Measurements from ENCODE around the gene ADAMTS17.

ADAMTS17 gene

GRCh38 chr15:100005715-100006114 lies 336.1 kb downstream of the ADAMTS17 start:
- no peak for DNase-seq (ENCODE audit: low spot score)
- no peak for TF ChIP-seq CTCF (IDR thresholded peaks at IDR 0.05; ENCODE audit: extremely low read depth, missing control alignments)

GRCh38 chr15:100005013-100005412 lies 336.8 kb downstream of the ADAMTS17 start:
- DNase-seq (ENCODE audit: low spot score), result no peak
- TF ChIP-seq CTCF (IDR thresholded peaks at IDR 0.05; ENCODE audit: extremely low read depth, missing control alignments), result no peak

- no peak for DNase-seq (ENCODE audit: low spot score)
- TF ChIP-seq CTCF (IDR thresholded peaks at IDR 0.05; ENCODE audit: extremely low read depth, missing control alignments), result no peak
Observed at GRCh38 chr15:100002787-100003536, 338.8 kb downstream of the ADAMTS17 start.

GRCh38 chr15:100002086-100002620 lies 339.6 kb downstream of the ADAMTS17 start:
- TF ChIP-seq CTCF (IDR thresholded peaks at IDR 0.05; ENCODE audit: extremely low read depth, missing control alignments), result no peak
- DNase-seq (ENCODE audit: low spot score), result no peak

GRCh38 chr15:100001405-100001804 lies 340.4 kb downstream of the ADAMTS17 start:
- DNase-seq (ENCODE audit: low spot score), result no peak
- no peak for TF ChIP-seq CTCF (IDR thresholded peaks at IDR 0.05; ENCODE audit: extremely low read depth, missing control alignments)

GRCh38 chr15:99999282-100000070 lies 342.3 kb downstream of the ADAMTS17 start:
- no peak for TF ChIP-seq CTCF (IDR thresholded peaks at IDR 0.05; ENCODE audit: extremely low read depth, missing control alignments)

GRCh38 chr15:99998661-99999101 lies 343.1 kb downstream of the ADAMTS17 start:
- TF ChIP-seq CTCF (IDR thresholded peaks at IDR 0.05; ENCODE audit: extremely low read depth, missing control alignments), result no peak
- DNase-seq (ENCODE audit: low spot score), result no peak

More at GRCh38 chr15:99999282-100000070, 342.3 kb downstream of the ADAMTS17 start:
- no peak for DNase-seq (ENCODE audit: low spot score)
